Fibroblast of the aortic adventitia (primary cell): ENCODE data around the gene PNPO. TPM values are rescaled to one million over a fixed set of nuclear protein-coding genes. Genes with fewer than 3 reads are reported as not detected.
"Not testable (repeated sequence)": the region's sequence is repeated elsewhere in the genome, so short reads cannot be mapped to it uniquely, and the experiment has no call there.

Source experiments
- DNase-seq: peaks from one replicate; pipeline ENCODE4 v3.0.0-alpha.2; 2010; ENCODE audit warnings: low read depth
- H3K4me3 ChIP-seq: 2 replicates; pipeline ENCODE4 v1.5.1; 2011; ENCODE audit warnings: low read depth, mild to moderate bottlenecking, control low read depth, low read length, moderate library complexity
- total RNA-seq: library from RNA; depleted of rRNA; stranded (reverse); fragments of >200 nt; gene quantifications from 2 replicates; pipeline ENCODE4 v1.2.3, GENCODE V29; 2012; ENCODE audit warnings: low replicate concordance
- TF ChIP-seq, protein P1 (sequence below): IDR thresholded peaks from 2 replicates; pipeline ENCODE4 v1.5.1; 2011; ENCODE audit warnings: mild to moderate bottlenecking, low read length, control low read depth, inconsistent platforms; ENCODE audit not compliant: insufficient read depth

The PNPO gene
- total RNA-seq, 1 donor, result 44.9 TPM

- DNase-seq, result no peak
- TF ChIP-seq, protein P1, sequence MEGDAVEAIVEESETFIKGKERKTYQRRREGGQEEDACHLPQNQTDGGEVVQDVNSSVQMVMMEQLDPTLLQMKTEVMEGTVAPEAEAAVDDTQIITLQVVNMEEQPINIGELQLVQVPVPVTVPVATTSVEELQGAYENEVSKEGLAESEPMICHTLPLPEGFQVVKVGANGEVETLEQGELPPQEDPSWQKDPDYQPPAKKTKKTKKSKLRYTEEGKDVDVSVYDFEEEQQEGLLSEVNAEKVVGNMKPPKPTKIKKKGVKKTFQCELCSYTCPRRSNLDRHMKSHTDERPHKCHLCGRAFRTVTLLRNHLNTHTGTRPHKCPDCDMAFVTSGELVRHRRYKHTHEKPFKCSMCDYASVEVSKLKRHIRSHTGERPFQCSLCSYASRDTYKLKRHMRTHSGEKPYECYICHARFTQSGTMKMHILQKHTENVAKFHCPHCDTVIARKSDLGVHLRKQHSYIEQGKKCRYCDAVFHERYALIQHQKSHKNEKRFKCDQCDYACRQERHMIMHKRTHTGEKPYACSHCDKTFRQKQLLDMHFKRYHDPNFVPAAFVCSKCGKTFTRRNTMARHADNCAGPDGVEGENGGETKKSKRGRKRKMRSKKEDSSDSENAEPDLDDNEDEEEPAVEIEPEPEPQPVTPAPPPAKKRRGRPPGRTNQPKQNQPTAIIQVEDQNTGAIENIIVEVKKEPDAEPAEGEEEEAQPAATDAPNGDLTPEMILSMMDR, result no peak
- no peak overlapping the region for H3K4me3 ChIP-seq
Observed at GRCh38 chr17:47928415-47928814, 13.0 kb upstream of the PNPO start.

- TF ChIP-seq, protein P1, result no peak
- H3K4me3 ChIP-seq, result no peak overlapping the region
- DNase-seq, result no peak
Observed at GRCh38 chr17:47929218-47930000, 12.0 kb upstream of the PNPO start.

- TF ChIP-seq, protein P1, result no peak
- no peak for DNase-seq
- H3K4me3 ChIP-seq, result no peak overlapping the region
Observed at GRCh38 chr17:47931848-47932247, 9.5 kb upstream of the PNPO start.

GRCh38 chr17:47934856-47935255, 6.5 kb upstream of the PNPO start:
- H3K4me3 ChIP-seq, result no peak overlapping the region
- TF ChIP-seq, protein P1, result no peak
- no peak for DNase-seq

DNA sequence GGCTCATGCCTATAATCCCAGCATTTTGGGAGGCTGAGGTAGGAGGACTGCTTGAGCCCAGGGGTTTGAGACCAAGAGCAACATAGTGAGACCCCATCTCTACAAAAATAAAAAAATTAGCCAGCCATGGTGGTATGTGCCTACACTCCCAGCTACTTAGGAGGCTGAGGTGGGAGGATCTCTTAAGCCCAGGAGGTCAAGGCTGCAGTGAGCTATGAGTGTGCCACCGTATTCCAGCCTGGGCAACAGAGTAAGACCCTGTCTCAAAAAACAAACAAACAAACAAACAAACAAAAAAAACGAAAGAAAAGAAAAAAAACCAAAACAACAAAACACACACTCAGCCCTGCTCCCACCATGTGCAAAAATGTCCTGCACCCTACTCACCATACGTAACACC, 5.9 kb upstream of the PNPO start:
- H3K4me3 ChIP-seq, DNase-seq: not testable (repeated sequence)

DNA sequence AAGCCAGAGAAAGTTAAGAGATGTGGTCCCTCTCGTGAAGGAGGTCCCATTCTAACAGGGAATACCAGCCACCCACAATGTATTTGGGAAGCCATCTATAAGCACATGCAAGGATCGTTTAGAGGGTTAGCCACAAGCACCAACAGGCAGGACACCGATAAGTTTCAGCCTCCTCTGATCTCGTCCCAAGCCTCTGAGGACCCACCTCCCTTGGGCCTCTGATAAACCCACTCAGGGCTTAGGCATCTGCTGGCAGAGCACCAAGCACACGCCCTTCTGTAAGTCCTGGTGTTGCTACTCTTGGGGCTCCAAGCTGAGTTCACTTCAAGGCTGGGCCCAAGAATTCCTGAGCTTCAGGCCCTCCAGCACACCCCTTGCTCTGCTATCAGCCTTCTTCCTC, 5.4 kb upstream of the PNPO start:
- TF ChIP-seq, protein P1, result no peak
- no peak overlapping the region for H3K4me3 ChIP-seq
- DNase-seq, result peak; percentile 85

GRCh38 chr17:47937941-47938340, 3.4 kb upstream of the PNPO start:
- H3K4me3 ChIP-seq, result no peak overlapping the region
- no peak for DNase-seq
- TF ChIP-seq, protein P1, result no peak
